Activated CD4-positive, CD25-positive, alpha-beta regulatory T cell treated with anti-CD3 and anti-CD28 coated beads, Interleukin-2, amount 50 U/mL, for 24 hours (primary cell): Measurements from ENCODE around the gene HMCN2.
"Not testable (repeated sequence)": the region's sequence is repeated elsewhere in the genome, so short reads cannot be mapped to it uniquely, and the experiment has no call there.

Experiments used
- ATAC-seq, 2 donors: fragments of 150-1000 bp; cut with Tn5 transposase; one replicate each; pipeline ENCODE4 v1.10.0; 2021; ENCODE audit warnings: mild to moderate bottlenecking in 1 of 2, moderate library complexity in 1 of 2

Gene HMCN2

GRCh38 chr9:130333712-130334062 lies 68.1 kb downstream of the HMCN2 start:
- no peak for ATAC-seq

DNA sequence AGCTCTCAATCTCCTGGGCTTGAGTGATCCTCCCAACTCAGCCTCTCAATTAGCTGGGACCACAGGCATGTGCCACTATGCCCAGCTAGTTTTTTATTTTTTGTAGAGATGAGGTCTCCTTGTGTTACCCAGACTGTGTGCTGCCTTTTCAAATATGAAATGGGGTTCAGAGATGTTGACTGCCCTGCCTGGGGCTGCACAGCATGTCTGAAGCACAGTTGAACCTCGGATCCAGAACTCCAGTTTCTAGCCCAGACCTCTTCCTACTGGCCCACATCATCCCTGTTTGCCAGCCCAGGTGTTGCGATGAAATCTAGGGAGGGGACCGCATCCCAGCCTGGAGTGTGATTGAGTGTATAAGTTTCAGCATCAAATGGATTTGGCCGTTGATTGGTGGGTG lies 69.4 kb downstream of the HMCN2 start:
- no peak for ATAC-seq

DNA sequence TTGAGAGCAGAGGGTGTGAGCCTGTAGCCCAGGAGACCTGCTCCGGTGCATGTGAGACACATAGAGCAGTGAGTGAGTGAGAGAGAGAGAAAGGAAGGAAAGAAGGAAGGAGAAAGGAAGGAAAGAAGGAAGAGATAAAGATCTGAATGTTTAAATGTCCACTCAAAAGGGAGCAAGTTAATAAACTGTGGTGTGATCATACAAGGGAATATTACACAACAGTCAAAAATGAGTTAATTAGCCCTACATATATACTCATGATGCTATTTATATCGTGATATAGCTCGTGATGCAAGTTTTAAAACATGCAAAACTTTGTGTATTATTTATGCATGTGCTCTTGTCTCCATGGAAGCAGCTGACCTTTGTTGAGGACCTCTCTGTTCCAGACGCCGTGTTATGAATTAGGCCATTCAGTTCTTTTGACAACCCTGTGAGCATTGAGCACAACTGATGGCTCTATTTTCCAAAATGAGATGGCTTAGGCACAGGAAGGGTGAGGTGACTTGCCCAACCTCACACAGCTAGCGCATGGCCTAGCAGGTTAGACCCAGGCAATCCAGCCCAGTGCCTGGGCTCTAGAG lies 70.6 kb downstream of the HMCN2 start:
- ATAC-seq: no peak

- ATAC-seq: no peak
Measured at GRCh38 chr9:130336885-130337284, 71.3 kb downstream of the HMCN2 start.

- ATAC-seq: no peak
Measured at GRCh38 chr9:130337318-130337717, 71.8 kb downstream of the HMCN2 start.

- no peak for ATAC-seq
Measured at GRCh38 chr9:130337784-130338380, 72.3 kb downstream of the HMCN2 start.

DNA sequence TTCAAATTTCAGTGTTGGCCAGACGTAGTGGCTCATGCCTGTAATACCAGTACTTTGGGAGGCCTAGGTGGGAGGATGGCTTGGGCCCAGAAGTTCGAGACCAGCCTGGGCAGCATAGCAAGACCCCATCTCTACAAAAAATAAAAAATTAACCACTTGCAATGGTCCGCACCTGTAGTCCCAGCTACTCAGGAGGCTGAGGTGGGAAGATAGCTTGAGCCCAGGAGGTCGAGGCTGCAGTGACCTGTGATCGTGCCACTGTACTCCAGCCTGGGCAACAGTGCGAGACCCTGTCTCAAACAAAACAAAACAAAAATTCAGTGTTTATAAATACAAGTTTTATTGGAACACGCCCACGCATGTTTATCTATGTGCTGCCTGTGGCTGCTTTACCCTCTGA lies 73.3 kb downstream of the HMCN2 start:
- ATAC-seq: not testable (repeated sequence)

DNA sequence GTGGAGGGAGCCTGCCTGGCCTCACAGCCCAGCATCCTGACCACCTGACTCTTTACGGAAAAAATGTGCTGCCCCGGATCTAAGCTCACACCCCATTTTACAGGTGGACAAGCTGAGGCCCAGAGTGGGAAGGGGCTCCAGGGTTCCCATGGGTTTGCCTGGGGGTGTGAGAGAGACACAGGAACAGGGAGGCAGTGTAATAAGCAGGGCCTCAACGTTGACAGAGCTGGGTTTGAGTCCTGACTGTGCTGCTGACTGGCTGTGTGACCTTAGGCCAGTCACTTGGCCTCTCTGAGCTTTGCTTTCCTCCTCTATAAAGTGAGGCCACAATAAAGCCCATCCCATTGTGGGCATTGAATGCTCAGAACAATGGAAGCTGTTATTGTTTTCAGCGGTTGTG lies 73.7 kb downstream of the HMCN2 start:
- no peak for ATAC-seq

DNA sequence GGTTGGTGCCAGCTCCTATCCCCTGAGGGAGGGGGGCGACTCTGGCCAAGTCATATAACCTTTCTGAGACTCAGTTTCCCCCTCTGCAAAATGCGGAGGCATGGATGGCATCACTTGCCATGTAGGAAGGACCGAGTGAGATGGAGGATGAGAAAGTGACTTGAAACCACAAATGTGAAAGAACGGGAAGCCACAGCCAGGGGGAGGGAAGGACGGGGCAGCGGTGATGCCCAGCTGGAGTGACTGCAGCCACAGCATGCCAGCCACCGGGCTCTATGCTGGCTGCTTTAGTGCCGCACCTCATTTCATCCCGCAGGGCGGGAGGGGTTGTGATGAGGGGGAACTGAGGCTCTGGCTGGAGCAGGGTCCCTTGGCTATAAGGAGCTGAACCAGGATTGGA lies 74.5 kb downstream of the HMCN2 start:
- no peak for ATAC-seq

GRCh38 chr9:130340557-130340956 lies 75.0 kb downstream of the HMCN2 start:
- ATAC-seq: not testable (repeated sequence)

DNA sequence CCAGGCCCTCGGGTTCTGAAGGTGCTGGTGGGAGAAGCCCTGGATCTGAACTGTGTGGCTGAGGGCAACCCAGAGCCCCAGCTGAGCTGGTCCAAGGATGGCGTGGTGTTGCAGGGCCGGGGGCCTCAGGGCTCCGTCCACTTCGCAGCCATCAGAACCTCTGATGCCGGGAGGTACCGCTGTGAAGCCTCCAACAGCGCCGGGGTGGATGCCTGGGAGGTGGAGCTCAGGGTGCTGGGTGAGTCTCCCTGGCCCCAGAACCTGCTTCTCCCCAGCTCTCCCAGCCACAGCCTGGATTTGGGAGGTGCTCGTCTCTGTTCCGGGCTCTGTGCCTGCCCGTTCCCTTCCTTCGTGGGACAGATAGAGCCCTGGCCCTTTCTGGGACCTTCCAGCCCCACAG lies 75.6 kb downstream of the HMCN2 start:
- no peak for ATAC-seq

- ATAC-seq: no peak
Measured at GRCh38 chr9:130341839-130342713, 76.5 kb downstream of the HMCN2 start.

DNA sequence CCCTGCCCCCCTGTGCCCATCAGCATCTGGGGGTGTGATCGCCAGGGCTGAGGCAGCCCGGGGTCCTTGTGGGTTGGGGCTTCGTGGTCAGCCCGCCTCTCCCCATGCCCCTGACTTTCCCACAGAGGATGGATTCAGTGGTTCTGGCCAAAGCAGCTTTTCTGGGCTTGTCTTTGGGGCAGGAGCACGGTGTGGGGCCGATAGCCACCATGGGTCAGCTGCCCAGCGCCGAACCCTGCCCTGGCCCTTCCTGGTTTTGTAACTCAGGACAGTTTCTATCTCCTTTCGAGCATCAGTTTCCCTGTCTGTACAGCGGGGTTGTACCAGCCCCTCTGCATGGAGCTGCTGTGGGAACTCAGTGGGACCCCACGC lies 77.1 kb downstream of the HMCN2 start:
- no peak for ATAC-seq

DNA sequence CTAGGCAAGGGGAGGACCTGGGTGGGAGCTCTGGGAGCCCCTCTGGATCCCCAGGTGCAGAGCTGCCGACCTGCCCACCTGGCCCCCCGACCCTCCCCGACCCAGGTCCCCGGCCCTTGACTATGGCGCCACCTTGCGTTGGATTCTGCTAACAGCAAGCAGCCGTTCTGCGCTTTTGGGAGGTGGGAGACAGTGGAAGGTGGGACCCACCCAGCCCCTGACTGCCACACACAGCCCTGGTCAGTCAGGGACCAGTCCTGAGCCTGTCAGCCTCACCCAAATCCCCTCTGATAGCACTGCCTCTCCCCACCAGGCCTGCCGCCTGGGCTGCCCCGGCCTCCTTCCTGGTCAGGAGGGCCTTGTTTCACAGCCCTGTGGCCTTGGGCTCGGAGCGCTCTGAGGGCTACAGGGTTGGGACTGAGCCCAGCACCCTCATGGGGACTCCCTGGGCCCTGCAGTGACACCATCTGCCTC lies 77.9 kb downstream of the HMCN2 start:
- ATAC-seq: no peak

- ATAC-seq: no peak
Measured at GRCh38 chr9:130344366-130344765, 78.8 kb downstream of the HMCN2 start.

GRCh38 chr9:130345009-130345896 lies 79.7 kb downstream of the HMCN2 start:
- no peak for ATAC-seq

DNA sequence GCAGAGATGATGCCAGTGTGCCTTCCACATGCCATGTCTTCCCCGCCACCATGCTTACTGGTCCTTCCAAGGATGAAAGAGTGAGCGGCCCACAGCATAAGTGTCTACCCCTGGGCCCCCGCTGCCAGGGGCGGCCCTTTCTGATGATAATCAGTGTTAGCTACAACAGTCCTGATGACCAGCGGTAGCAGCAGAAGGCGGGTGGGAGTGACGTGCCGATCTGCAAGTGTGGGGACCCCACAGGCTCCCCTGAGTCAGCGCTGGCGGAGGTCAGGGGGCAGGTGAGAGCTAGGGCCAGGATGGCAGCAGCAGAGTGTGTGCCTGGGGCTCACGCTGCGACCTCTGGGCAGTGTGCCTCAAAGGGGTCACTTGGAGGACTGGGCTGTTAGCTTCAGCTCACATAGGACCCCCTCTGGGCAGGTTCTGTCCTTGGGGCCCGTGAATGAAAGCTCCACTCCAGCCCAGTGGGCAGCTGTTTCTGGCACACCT lies 80.4 kb downstream of the HMCN2 start:
- no peak for ATAC-seq

- ATAC-seq: no peak
Measured at GRCh38 chr9:130346431-130346830, 80.9 kb downstream of the HMCN2 start.

GRCh38 chr9:130347036-130347435 lies 81.5 kb downstream of the HMCN2 start:
- ATAC-seq: no peak

DNA sequence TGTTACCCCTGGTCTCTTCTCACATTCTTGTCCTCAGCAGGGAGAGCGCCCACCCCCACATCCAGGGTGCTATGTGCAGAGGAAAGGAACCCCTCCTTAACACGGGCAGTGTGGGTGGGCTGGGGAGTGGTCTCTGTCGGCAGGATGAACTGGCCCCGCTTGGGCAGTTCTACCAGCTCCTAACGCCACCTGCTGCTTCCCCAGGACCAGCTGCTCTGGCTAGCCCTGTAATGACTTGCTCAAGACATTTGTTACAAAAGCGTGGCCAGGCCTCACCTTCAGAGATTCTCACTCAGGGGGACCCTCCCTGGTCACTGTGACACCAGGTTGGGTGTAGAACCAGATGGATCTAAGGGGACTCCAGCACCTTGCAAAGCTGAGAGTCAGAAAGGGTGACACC lies 82.4 kb downstream of the HMCN2 start:
- no peak for ATAC-seq

DNA sequence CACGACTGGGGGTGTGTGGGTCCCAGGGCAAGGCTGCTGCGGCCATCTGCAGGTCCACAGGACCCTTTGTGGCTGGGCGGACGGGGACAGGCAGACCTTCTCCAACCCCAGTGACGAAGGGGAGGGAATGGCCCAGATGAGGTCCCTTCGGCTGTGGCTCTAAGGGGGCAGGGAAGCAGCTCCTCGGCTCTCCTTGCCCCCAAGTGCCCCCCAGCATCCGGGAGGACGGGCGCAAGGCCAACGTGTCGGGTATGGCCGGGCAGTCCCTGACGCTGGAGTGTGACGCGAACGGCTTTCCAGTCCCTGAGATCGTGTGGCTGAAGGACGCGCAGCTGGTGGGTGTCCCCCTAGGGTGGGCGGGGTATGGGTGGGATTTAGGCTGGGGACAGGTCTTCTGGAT lies 82.8 kb downstream of the HMCN2 start:
- no peak for ATAC-seq

DNA sequence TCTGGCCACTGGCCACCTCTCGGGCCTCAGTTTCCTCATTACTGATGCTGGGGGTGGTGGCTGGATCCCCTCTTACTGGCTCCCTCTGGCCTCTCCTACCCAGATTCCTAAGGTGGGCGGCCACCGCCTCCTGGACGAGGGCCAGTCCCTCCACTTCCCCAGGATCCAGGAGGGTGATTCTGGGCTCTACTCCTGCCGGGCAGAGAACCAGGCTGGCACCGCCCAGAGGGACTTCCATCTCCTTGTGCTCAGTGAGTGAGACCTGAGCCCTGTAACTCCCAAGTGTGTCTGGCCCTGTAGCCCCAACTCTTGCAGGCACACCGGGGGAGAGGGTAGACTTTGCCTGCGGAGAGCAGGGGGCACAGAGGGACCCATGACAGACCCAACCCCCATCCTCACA lies 83.3 kb downstream of the HMCN2 start:
- no peak for ATAC-seq

- no peak for ATAC-seq
Measured at GRCh38 chr9:130349398-130349797, 83.8 kb downstream of the HMCN2 start.
